Neural cell (in vitro differentiated cells): ENCODE data around the gene CYP2E1. TPM values are rescaled to one million over a fixed set of nuclear protein-coding genes. Genes with fewer than 3 reads are reported as not detected.

Experiments used
- H2AFZ ChIP-seq: fragments of 200-600, 300-800 bp; sonication (generic), shearing (Covaris generic); 2 replicates; pipeline ENCODE4 v1.6.0; 2014; ENCODE audit warnings: low read depth, mild to moderate bottlenecking, antibody characterized with exemption, low read length, moderate library complexity
- H3F3A ChIP-seq: fragments of 200-600 bp; shearing (Covaris generic); 2 replicates; pipeline ENCODE4 v1.6.1; 2016; ENCODE audit warnings: mild to moderate bottlenecking, moderate library complexity, mixed read lengths, antibody characterized with exemption, low read length; ENCODE audit not compliant: insufficient read depth, poor library complexity, severe bottlenecking
- H3K27ac ChIP-seq: fragments of 200-600, 300-800 bp; sonication (generic), shearing (Covaris generic); 2 replicates; pipeline ENCODE4 v1.5.1; 2014; ENCODE audit warnings: mild to moderate bottlenecking, low read length, moderate library complexity
- H3K27me3 ChIP-seq: fragments of 300-800, 200-600 bp; sonication (generic), shearing (Covaris generic); 2 replicates; pipeline ENCODE4 v1.6.0; 2014; ENCODE audit warnings: mild to moderate bottlenecking, low read depth, low read length, moderate library complexity; ENCODE audit not compliant: insufficient read depth
- H3K36me3 ChIP-seq: fragments of 300-800, 200-600 bp; sonication (generic), shearing (Covaris generic); 2 replicates; pipeline ENCODE4 v1.5.1; 2014; ENCODE audit warnings: mild to moderate bottlenecking, antibody characterized with exemption, low read length, moderate library complexity; ENCODE audit not compliant: insufficient read depth
- H3K4me2 ChIP-seq: fragments of 300-800, 200-600 bp; sonication (generic), shearing (Covaris generic); 2 replicates; pipeline ENCODE4 v1.6.0; 2014; ENCODE audit warnings: mild to moderate bottlenecking, low read length
- H3K4me3 ChIP-seq: fragments of 300-800, 200-600 bp; sonication (generic), shearing (Covaris generic); 2 replicates; pipeline ENCODE4 v1.5.1; 2014; ENCODE audit warnings: mild to moderate bottlenecking, low read length, moderate library complexity
- H3K79me2 ChIP-seq: fragments of 200-600 bp; shearing (Covaris generic); replicated peaks from 2 replicates; pipeline ENCODE4 v1.6.0; 2014; ENCODE audit warnings: mild to moderate bottlenecking, low read length, moderate library complexity; ENCODE audit not compliant: insufficient read depth
- H3K9ac ChIP-seq: fragments of 300-800, 200-600 bp; sonication (generic), shearing (Covaris generic); 2 replicates; pipeline ENCODE4 v1.6.1; 2016; ENCODE audit warnings: mild to moderate bottlenecking, low read length, mixed read lengths
- H3K9me2 ChIP-seq: fragments of 200-600 bp; shearing (Covaris generic); 2 replicates; pipeline ENCODE4 v1.6.1; 2016; ENCODE audit warnings: mild to moderate bottlenecking, low read length, mixed read lengths; ENCODE audit not compliant: insufficient read depth
- H3K9me3 ChIP-seq: fragments of 200-600, 300-800 bp; sonication (generic), shearing (Covaris generic); 2 replicates; pipeline ENCODE4 v1.6.1; 2016; ENCODE audit warnings: mild to moderate bottlenecking, mixed run types, low read length, moderate library complexity, mixed read lengths
- H4K20me1 ChIP-seq: fragments of 200-600 bp; shearing (Covaris generic); 2 replicates; pipeline ENCODE4 v1.6.1; 2016; ENCODE audit warnings: mild to moderate bottlenecking, mixed run types; ENCODE audit not compliant: insufficient read depth
- CTCF ChIP-seq: fragments of 450-650 bp; IDR thresholded peaks from 2 replicates; pipeline ENCODE4 v1.5.1; 2014; ENCODE audit warnings: antibody characterized with exemption, mild to moderate bottlenecking, moderate library complexity; ENCODE audit not compliant: poor library complexity, severe bottlenecking
- EP300 ChIP-seq: fragments of 450-650 bp; conservative IDR thresholded peaks from 2 replicates; pipeline ENCODE4 v1.6.1; 2014; ENCODE audit warnings: antibody characterized with exemption, mild to moderate bottlenecking, moderate library complexity; ENCODE audit not compliant: poor library complexity, severe bottlenecking
- EZH2 ChIP-seq: fragments of 200-600, 300-800 bp; shearing (Covaris generic), sonication (generic); IDR thresholded peaks from 2 replicates; pipeline ENCODE4 v1.6.1; 2014; ENCODE audit warnings: antibody characterized with exemption, low read length, borderline replicate concordance, mild to moderate bottlenecking; ENCODE audit not compliant: insufficient read depth, poor library complexity, severe bottlenecking
- MXI1 ChIP-seq: fragments of 450-650 bp; conservative IDR thresholded peaks from 2 replicates; pipeline ENCODE4 v1.6.1; 2014; ENCODE audit warnings: antibody characterized with exemption, mild to moderate bottlenecking; ENCODE audit not compliant: poor library complexity, severe bottlenecking
- POLR2AphosphoS5 ChIP-seq: IDR thresholded peaks from 2 replicates; pipeline ENCODE4 v1.6.1; 2012
- RAD21 ChIP-seq: fragments of 450-650 bp; conservative IDR thresholded peaks from 2 replicates; pipeline ENCODE4 v1.6.1; 2014; ENCODE audit warnings: antibody characterized with exemption, mild to moderate bottlenecking, moderate library complexity
- SMC3 ChIP-seq: fragments of 450-650 bp; conservative IDR thresholded peaks from 2 replicates; pipeline ENCODE4 v1.6.1; 2014; ENCODE audit warnings: antibody characterized with exemption, mild to moderate bottlenecking, moderate library complexity; ENCODE audit not compliant: poor library complexity
- TAF1 ChIP-seq: IDR thresholded peaks from 2 replicates; pipeline ENCODE4 v1.6.1; 2012; ENCODE audit warnings: low read depth
- polyA plus RNA-seq: library from polyadenylated mRNA; depleted of rRNA; stranded (reverse); fragments of >200 nt; gene quantifications from 2 replicates; pipeline ENCODE4 v1.2.3, GENCODE V29; 2014
- TF ChIP-seq, protein P1 (sequence below): IDR thresholded peaks from 2 replicates; pipeline ENCODE4 v1.6.1; 2012; ENCODE audit warnings: borderline replicate concordance

Gene CYP2E1
- polyA plus RNA-seq, 1 donor from 2014 or later: 1.7 TPM

GRCh38 chr10:133528296-133528844, 1.2 kb downstream of the CYP2E1 start:
- H3K9me3 ChIP-seq: peaks cover 3% of the 10 kb centered on the region
- H2AFZ ChIP-seq: no peak overlapping the region
- H3K27ac ChIP-seq: no peak overlapping the region
- TF ChIP-seq TAF1: no peak
- no peak for TF ChIP-seq SMC3
- TF ChIP-seq EP300: no peak
- TF ChIP-seq MXI1: no peak
- TF ChIP-seq, protein P1, sequence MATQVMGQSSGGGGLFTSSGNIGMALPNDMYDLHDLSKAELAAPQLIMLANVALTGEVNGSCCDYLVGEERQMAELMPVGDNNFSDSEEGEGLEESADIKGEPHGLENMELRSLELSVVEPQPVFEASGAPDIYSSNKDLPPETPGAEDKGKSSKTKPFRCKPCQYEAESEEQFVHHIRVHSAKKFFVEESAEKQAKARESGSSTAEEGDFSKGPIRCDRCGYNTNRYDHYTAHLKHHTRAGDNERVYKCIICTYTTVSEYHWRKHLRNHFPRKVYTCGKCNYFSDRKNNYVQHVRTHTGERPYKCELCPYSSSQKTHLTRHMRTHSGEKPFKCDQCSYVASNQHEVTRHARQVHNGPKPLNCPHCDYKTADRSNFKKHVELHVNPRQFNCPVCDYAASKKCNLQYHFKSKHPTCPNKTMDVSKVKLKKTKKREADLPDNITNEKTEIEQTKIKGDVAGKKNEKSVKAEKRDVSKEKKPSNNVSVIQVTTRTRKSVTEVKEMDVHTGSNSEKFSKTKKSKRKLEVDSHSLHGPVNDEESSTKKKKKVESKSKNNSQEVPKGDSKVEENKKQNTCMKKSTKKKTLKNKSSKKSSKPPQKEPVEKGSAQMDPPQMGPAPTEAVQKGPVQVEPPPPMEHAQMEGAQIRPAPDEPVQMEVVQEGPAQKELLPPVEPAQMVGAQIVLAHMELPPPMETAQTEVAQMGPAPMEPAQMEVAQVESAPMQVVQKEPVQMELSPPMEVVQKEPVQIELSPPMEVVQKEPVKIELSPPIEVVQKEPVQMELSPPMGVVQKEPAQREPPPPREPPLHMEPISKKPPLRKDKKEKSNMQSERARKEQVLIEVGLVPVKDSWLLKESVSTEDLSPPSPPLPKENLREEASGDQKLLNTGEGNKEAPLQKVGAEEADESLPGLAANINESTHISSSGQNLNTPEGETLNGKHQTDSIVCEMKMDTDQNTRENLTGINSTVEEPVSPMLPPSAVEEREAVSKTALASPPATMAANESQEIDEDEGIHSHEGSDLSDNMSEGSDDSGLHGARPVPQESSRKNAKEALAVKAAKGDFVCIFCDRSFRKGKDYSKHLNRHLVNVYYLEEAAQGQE: no peak
- no peak for TF ChIP-seq RAD21
- no peak for TF ChIP-seq EZH2
- TF ChIP-seq CTCF: no peak
- TF ChIP-seq POLR2AphosphoS5: no peak
- no peaks in the 10 kb centered on the region for H3K79me2 ChIP-seq
- H3K9ac ChIP-seq: no peak overlapping the region
- no peaks in the 10 kb centered on the region for H3K27me3 ChIP-seq
- H3K4me2 ChIP-seq: no peak overlapping the region
- H4K20me1 ChIP-seq: no peaks in the 10 kb centered on the region
- H3K36me3 ChIP-seq: no peaks in the 10 kb centered on the region
- H3K4me3 ChIP-seq: no peak overlapping the region
- no peaks in the 10 kb centered on the region for H3F3A ChIP-seq
- H3K9me2 ChIP-seq: no peaks in the 10 kb centered on the region

DNA sequence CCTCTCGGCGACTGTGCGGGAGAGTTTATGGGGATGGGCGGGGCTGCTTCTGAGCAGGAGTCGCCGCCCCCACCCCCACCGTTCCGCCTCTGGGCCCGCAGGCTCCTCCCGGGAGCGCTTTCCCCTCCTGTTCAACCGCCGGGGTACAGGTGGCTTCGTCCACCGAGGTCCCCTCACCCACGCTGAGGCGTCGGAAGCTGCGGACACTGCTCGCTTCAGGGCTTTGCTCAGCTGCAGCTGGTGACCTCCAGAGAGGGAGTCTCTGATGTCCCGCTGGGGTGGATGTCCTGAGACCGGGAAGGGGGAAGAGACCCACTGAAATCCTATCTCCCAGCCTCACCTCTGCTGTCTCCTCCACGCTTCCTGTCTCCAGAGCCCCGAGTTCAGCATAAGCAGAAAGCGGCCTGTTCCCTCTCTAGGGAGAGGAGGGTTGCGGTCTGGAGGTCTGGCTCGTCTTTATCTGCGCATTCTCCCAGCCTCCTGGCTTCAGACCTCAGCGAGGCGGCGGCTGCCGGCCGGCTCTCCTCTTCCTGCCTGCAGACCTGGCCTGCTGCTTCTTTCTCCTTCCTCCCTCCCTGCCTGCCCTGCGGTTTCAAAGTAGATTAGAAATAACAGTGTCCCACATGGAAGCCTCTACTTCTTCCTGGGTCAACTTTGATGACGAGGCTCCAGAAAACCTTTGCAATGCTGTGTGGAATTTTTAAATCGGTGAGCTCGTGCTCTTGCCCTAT, 1.8 kb downstream of the CYP2E1 start:
- Histone ChIP-seq H3K9ac (no peak overlapping the region), H3K9me2 (no peaks in the 10 kb centered on the region), H2AFZ (no peak overlapping the region), H3K9me3 (peaks cover 3% of the 10 kb centered on the region), H3K36me3 (no peaks in the 10 kb centered on the region), H3K4me2 (no peak overlapping the region), H3F3A (no peaks in the 10 kb centered on the region), H3K27me3 (no peaks in the 10 kb centered on the region), H3K79me2 (no peaks in the 10 kb centered on the region), H3K4me3 (no peak overlapping the region), H3K27ac (no peak overlapping the region), H4K20me1 (no peaks in the 10 kb centered on the region)
- TF ChIP-seq SMC3: no peak
- TF ChIP-seq TAF1: no peak
- TF ChIP-seq EP300: no peak
- no peak for TF ChIP-seq EZH2
- no peak for TF ChIP-seq MXI1
- TF ChIP-seq RAD21: no peak
- no peak for TF ChIP-seq CTCF
- no peak for TF ChIP-seq POLR2AphosphoS5
- TF ChIP-seq, protein P1: no peak
